Measurements from ENCODE around the gene GPX4. TPM values are rescaled to one million over a fixed set of nuclear protein-coding genes. Genes with fewer than 3 reads are reported as not detected.

Gene GPX4
- total RNA-seq, 1 donor from 2014 or later = 289 TPM

DNA sequence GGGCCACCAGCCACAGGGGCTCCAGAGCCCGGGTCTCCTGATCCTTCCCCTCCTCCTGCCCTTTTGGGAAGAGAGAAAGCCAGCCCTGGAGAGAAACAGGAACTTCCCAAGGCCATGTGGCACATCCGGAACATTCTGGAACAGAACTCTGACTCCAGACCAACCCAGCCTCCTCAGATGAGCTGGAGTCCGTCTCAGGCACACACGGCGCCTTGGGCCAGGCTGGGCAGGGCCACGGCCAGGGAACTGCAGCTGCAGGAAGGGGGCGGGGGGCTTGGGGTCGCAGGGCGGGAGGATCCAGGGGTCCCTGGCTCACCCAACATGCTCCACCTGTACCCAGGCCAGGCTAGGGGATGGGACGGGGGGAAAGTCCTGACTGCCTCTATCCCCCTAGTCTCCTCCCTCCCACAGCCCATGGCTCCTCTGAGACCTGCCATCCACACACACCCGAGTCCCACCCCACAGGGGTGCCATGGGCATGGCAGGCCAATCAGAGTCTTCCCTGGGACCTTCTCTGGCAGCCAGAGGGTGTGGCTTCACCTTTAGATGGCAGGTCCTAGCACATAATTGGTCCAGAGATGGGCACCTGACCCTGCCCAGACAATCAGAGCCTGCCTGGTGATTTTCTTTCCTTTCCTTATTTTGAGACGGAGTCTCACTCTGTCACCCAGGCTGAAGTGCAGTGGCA, 47.4 kb downstream of the GPX4 start:
- no peaks in the 10 kb centered on the region for H3K36me3 ChIP-seq
- H3K9ac ChIP-seq = no peak overlapping the region
- H3K27me3 ChIP-seq = no peaks in the 10 kb centered on the region
- Mint-ChIP-seq H3K27me3 (ENCODE audit: insufficient read depth, low read depth) (no peaks in the 10 kb centered on the region), H3K9me3 (no peaks in the 10 kb centered on the region), H3K36me3 (peaks cover 2% of the 10 kb centered on the region), H3K4me1 (no peaks in the 10 kb centered on the region), H3K27ac (no peak overlapping the region), H3K4me3 (no peak overlapping the region)
- H4K20me1 ChIP-seq (ENCODE audit: low read depth) = peaks cover 5% of the 10 kb centered on the region
- TF ChIP-seq CTCF (IDR thresholded peaks at IDR 0.05) (no peak), EZH2phosphoT487 (IDR thresholded peaks at IDR 0.05) (no peak), EZH2 (IDR thresholded peaks at IDR 0.05) (no peak)
- no peaks in the 10 kb centered on the region for H3F3A ChIP-seq (ENCODE audit: low read depth)
- peaks cover 3% of the 10 kb centered on the region for H3K4me1 ChIP-seq
- no peak overlapping the region for H3K27ac ChIP-seq
- H3K4me2 ChIP-seq = no peak overlapping the region
- H2AFZ ChIP-seq (replicated peaks) = no peak overlapping the region
- H3K9me3 ChIP-seq (ENCODE audit: low read depth) = no peaks in the 10 kb centered on the region
- DNase-seq (ENCODE audit: low spot score) = no peak
- H3K4me3 ChIP-seq = no peak overlapping the region
- H3K79me2 ChIP-seq (ENCODE audit: low read depth) = no peaks in the 10 kb centered on the region

GRCh38 chr19:1151917-1152587, 48.3 kb downstream of the GPX4 start:
- H3K79me2 ChIP-seq (ENCODE audit: low read depth) = no peaks in the 10 kb centered on the region
- H3K9ac ChIP-seq = no peak overlapping the region
- Mint-ChIP-seq H3K4me1 (no peaks in the 10 kb centered on the region), H3K27ac (no peak overlapping the region), H3K9me3 (no peaks in the 10 kb centered on the region), H3K27me3 (ENCODE audit: insufficient read depth, low read depth) (no peaks in the 10 kb centered on the region), H3K4me3 (peak overlapping the region; percentile 41), H3K36me3 (peaks cover 2% of the 10 kb centered on the region)
- no peak overlapping the region for H2AFZ ChIP-seq (replicated peaks)
- H3K27me3 ChIP-seq = no peaks in the 10 kb centered on the region
- H4K20me1 ChIP-seq (ENCODE audit: low read depth) = peaks cover 5% of the 10 kb centered on the region
- DNase-seq (ENCODE audit: low spot score) = no peak
- no peaks in the 10 kb centered on the region for H3F3A ChIP-seq (ENCODE audit: low read depth)
- H3K9me3 ChIP-seq (ENCODE audit: low read depth) = no peaks in the 10 kb centered on the region
- no peak for TF ChIP-seq EZH2phosphoT487 (IDR thresholded peaks at IDR 0.05)
- no peak for TF ChIP-seq EZH2 (IDR thresholded peaks at IDR 0.05)
- TF ChIP-seq CTCF (IDR thresholded peaks at IDR 0.05) = no peak
- H3K4me1 ChIP-seq = no peaks in the 10 kb centered on the region
- no peaks in the 10 kb centered on the region for H3K36me3 ChIP-seq
- no peak overlapping the region for H3K4me2 ChIP-seq
- no peak overlapping the region for H3K27ac ChIP-seq
- no peak overlapping the region for H3K4me3 ChIP-seq

DNA sequence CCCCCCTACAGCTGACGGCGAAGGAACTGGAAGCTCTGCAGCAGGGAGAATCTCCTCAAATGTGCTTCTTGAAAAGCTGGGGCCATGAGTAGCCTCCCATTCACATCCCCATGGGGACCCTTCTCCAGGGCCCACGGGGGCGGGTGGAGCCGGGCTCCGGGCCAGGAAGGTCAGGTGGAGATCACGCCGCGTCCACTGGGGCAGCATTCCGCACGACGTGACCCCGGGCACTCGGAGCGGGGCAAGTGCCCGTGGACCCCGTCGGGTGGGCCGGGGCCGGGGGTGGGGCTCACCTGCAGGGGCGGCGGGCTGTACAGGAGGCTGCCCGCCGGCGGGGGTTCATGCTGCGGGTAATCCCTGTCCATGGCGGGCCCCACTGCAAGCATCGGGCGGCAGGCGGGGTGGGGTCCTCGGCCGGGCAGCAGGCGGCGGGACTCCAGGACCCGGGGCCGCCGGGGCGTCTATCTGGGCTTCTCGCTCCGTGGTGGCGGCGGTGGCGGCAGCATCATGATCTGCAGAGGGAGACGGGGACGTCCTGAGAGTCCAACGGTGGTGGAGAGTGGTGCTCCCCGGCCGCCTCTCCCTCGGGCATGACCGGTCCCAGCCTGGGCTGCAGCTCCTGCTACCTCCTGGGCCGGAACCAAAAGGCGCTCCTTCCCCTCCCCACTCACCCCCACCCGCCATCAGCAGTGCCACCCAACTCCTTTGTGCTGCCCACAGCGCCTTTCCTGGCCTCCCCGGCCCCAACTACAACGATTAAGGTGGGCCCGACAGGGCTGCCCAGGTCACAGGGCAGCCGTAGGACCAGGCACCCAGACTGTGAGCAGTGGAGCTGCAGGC, 50.3 kb downstream of the GPX4 start:
- Histone ChIP-seq H3K4me2 (no peak overlapping the region), H3K36me3 (no peaks in the 10 kb centered on the region), H3K9ac (no peak overlapping the region), H3K27ac (no peak overlapping the region), H3K79me2 (ENCODE audit: low read depth) (no peaks in the 10 kb centered on the region), H2AFZ (replicated peaks) (no peak overlapping the region), H3F3A (ENCODE audit: low read depth) (no peaks in the 10 kb centered on the region), H3K4me3 (no peak overlapping the region), H3K27me3 (no peaks in the 10 kb centered on the region), H4K20me1 (ENCODE audit: low read depth) (peaks cover 5% of the 10 kb centered on the region), H3K4me1 (no peaks in the 10 kb centered on the region), H3K9me3 (ENCODE audit: low read depth) (no peaks in the 10 kb centered on the region)
- Mint-ChIP-seq H3K9me3 (no peaks in the 10 kb centered on the region), H3K27me3 (ENCODE audit: insufficient read depth, low read depth) (no peaks in the 10 kb centered on the region), H3K4me3 (no peak overlapping the region), H3K4me1 (no peaks in the 10 kb centered on the region), H3K27ac (no peak overlapping the region), H3K36me3 (peaks cover 2% of the 10 kb centered on the region)
- TF ChIP-seq EZH2phosphoT487 (IDR thresholded peaks at IDR 0.05) (no peak), EZH2 (IDR thresholded peaks at IDR 0.05) (no peak), CTCF (IDR thresholded peaks at IDR 0.05) (no peak)
- DNase-seq (ENCODE audit: low spot score) = no peak

Data from neural progenitor cell (in vitro differentiated cells).